ENCODE measurements around the gene SAMD13. TPM values are rescaled to one million over a fixed set of nuclear protein-coding genes. Genes with fewer than 3 reads are reported as not detected.

Gene SAMD13
- total RNA-seq, 1 experiment from 2014 or later, result 1.7 TPM

DNA sequence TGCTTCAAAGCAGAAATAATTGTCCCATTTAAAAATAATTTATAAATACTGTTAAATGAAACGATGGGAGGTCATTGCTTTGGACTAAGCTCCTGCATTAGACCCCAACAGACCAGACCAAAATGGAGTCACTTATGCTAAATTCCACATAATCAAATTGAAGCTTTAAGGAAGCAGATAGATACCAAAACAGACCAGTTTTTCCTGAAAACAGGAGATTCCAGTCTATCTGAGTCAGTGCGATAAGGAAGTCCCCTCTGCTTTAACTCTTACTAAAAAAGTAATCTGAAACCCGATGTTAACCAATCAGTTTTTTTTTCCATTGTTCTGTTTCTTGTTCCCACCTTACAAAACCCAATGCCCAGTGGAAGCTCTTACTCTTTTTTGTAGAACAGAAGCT lies 80.6 kb downstream of the SAMD13 start:
- H3K27me3 Mint-ChIP-seq (ENCODE audit: unreplicated experiment), result no peaks in the 10 kb centered on the region
- no peaks in the 10 kb centered on the region for H3K36me3 Mint-ChIP-seq (ENCODE audit: insufficient read depth, unreplicated experiment)
- H3K27ac Mint-ChIP-seq (ENCODE audit: unreplicated experiment), result no peak overlapping the region
- H3K4me1 Mint-ChIP-seq (ENCODE audit: low read depth, unreplicated experiment), result peaks cover 11% of the 10 kb centered on the region
- H3K4me3 Mint-ChIP-seq (ENCODE audit: low read depth, unreplicated experiment), result no peak overlapping the region
- TF ChIP-seq, protein P1, sequence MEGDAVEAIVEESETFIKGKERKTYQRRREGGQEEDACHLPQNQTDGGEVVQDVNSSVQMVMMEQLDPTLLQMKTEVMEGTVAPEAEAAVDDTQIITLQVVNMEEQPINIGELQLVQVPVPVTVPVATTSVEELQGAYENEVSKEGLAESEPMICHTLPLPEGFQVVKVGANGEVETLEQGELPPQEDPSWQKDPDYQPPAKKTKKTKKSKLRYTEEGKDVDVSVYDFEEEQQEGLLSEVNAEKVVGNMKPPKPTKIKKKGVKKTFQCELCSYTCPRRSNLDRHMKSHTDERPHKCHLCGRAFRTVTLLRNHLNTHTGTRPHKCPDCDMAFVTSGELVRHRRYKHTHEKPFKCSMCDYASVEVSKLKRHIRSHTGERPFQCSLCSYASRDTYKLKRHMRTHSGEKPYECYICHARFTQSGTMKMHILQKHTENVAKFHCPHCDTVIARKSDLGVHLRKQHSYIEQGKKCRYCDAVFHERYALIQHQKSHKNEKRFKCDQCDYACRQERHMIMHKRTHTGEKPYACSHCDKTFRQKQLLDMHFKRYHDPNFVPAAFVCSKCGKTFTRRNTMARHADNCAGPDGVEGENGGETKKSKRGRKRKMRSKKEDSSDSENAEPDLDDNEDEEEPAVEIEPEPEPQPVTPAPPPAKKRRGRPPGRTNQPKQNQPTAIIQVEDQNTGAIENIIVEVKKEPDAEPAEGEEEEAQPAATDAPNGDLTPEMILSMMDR (IDR thresholded peaks at IDR 0.05; ENCODE audit: unreplicated experiment), result no peak
- CTCF ChIA-PET, result interaction anchor here (0.5 kb wide), 1 partner anchor 45 kb away, joined by 6 read pairs; no protein-coding TSS in a partner anchor
- intact Hi-C loops (cut with micrococcal nuclease; ENCODE audit: unreplicated experiment), result no loop called here
- H3K9me3 Mint-ChIP-seq (ENCODE audit: low read depth, unreplicated experiment), result no peaks in the 10 kb centered on the region
- no TSS peak for BruUV-seq (replicated peaks)
- DNase-seq, result no peak

DNA sequence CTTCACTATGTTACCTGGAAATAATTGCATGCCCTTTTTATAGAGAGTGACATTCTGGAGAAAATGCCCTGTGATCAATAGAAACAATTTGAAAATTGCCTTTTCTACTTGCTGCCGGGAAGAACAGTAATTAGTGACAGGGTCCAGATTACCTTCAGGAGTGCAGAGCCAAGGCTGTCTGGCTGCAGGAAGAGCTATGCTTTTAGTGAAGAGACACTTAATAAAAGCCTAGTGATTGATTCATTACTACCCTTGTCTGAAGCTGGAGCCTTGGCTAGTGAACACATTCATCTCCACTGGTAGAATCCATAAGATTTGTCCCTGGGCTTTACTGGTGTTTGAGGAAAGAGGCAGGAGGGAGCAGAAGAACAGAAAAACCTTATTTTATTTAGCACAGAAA lies 83.8 kb downstream of the SAMD13 start:
- no peaks in the 10 kb centered on the region for H3K36me3 Mint-ChIP-seq (ENCODE audit: insufficient read depth, unreplicated experiment)
- BruUV-seq (replicated peaks), result no TSS peak
- H3K4me1 Mint-ChIP-seq (ENCODE audit: low read depth, unreplicated experiment), result peaks cover 18% of the 10 kb centered on the region
- DNase-seq, result no peak
- CTCF ChIA-PET, result no interaction called here
- intact Hi-C loops (cut with micrococcal nuclease; ENCODE audit: unreplicated experiment), result loop anchor here (5.0 kb wide), 1 partner anchor 243 kb away; the partner anchor contains the start of gene PRKACB
- H3K9me3 Mint-ChIP-seq (ENCODE audit: low read depth, unreplicated experiment), result no peaks in the 10 kb centered on the region
- no peaks in the 10 kb centered on the region for H3K27me3 Mint-ChIP-seq (ENCODE audit: unreplicated experiment)
- TF ChIP-seq, protein P1 (IDR thresholded peaks at IDR 0.05; ENCODE audit: unreplicated experiment), result no peak
- no peak overlapping the region for H3K27ac Mint-ChIP-seq (ENCODE audit: unreplicated experiment)
- H3K4me3 Mint-ChIP-seq (ENCODE audit: low read depth, unreplicated experiment), result no peak overlapping the region

DNA sequence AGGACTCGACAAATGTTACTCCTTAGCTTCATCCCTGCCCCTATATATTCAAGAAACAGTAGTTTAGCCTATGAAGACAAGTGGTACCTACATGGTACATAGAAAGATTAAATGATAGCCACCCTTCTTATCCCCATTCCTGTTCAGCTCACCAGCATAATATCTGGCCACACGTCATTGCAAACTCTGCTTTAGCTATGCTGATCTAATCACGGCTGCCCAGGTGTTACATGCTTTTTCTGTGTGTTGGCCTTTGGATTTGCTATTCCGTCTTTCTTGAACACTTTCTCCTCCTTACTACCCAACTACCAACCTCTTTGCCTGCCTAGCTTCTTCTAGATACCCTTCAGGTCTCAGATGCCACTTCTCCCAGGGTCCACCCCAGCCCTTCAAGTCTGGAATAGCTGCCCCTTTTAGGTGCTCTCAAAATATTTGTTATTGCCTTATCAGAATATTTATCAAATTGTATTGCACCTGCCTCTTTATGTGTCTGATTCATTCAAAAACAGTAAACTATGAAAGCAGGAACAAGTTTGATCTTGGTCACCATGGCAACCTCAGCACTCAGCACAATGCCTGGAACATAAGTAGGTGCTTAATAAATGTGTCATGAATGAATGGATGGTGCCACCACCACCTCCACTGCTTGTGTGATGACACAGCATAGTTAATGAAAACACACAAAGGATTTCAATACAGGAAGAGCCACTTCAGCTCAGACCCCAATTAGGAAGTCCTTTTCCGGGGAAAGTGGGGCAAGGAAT lies 85.4 kb downstream of the SAMD13 start:
- CTCF ChIA-PET, result interaction anchor here (0.6 kb wide), 1 partner anchor 20 kb away, joined by 3 read pairs; no protein-coding TSS in a partner anchor
- no peaks in the 10 kb centered on the region for H3K27me3 Mint-ChIP-seq (ENCODE audit: unreplicated experiment)
- H3K4me3 Mint-ChIP-seq (ENCODE audit: low read depth, unreplicated experiment), result no peak overlapping the region

DNA sequence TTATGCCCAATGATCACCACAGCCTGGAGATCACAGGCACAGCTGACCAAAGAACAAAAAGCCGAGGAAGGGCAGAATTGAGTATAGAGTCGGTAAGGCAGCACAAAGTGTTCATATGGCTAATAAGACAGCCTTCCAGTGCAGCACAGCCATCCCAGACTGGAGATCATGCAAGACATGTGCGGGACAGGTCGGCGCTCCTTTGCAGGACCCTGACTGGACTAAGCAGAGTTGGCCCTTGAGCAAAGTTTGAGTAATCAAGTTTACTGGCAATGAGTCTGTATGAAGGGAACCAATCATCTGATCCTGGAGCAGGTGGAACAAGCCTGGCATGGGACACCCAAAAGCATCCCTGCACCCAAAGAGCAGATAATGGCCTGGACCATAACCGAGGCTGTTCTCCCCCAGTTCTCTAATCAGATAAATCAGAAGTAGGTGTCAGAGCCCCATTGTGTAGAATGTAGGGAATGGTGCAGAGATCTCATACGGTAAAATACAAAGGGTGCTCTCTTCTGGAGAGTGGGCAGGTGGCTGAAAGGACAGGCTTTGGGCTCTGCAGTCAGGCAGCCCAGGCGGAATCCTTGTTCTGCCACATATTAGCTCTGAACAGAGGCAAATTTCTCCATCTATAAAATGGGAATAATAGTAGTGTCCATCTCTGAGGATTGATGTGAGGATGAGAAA lies 86.1 kb downstream of the SAMD13 start:
- peaks cover 13% of the 10 kb centered on the region for H3K4me1 Mint-ChIP-seq (ENCODE audit: low read depth, unreplicated experiment)
- DNase-seq, result no peak
- TF ChIP-seq, protein P1 (IDR thresholded peaks at IDR 0.05; ENCODE audit: unreplicated experiment), result no peak
- BruUV-seq (replicated peaks), result no TSS peak
- no peaks in the 10 kb centered on the region for H3K27me3 Mint-ChIP-seq (ENCODE audit: unreplicated experiment)
- intact Hi-C loops (cut with micrococcal nuclease; ENCODE audit: unreplicated experiment), result loop anchor here (5.0 kb wide), 1 partner anchor 245 kb away; the partner anchor contains the start of gene PRKACB
- H3K27ac Mint-ChIP-seq (ENCODE audit: unreplicated experiment), result no peak overlapping the region
- no peaks in the 10 kb centered on the region for H3K9me3 Mint-ChIP-seq (ENCODE audit: low read depth, unreplicated experiment)
- CTCF ChIA-PET, result no interaction called here
- H3K36me3 Mint-ChIP-seq (ENCODE audit: insufficient read depth, unreplicated experiment), result no peaks in the 10 kb centered on the region
- H3K4me3 Mint-ChIP-seq (ENCODE audit: low read depth, unreplicated experiment), result no peak overlapping the region

More for the DNA sequence above, 85.4 kb downstream of the SAMD13 start:
- H3K36me3 Mint-ChIP-seq (ENCODE audit: insufficient read depth, unreplicated experiment), result no peaks in the 10 kb centered on the region
- H3K27ac Mint-ChIP-seq (ENCODE audit: unreplicated experiment), result no peak overlapping the region
- intact Hi-C loops (cut with micrococcal nuclease; ENCODE audit: unreplicated experiment), result loop anchor here (5.0 kb wide), 1 partner anchor 245 kb away; the partner anchor contains the start of gene PRKACB
- DNase-seq, result peak; percentile 12
- BruUV-seq (replicated peaks), result no TSS peak
- peaks cover 18% of the 10 kb centered on the region for H3K4me1 Mint-ChIP-seq (ENCODE audit: low read depth, unreplicated experiment)
- no peaks in the 10 kb centered on the region for H3K9me3 Mint-ChIP-seq (ENCODE audit: low read depth, unreplicated experiment)
- TF ChIP-seq, protein P1 (IDR thresholded peaks at IDR 0.05; ENCODE audit: unreplicated experiment), result no peak
